IMR-90 (cell line): ENCODE data around the gene AP3S1.

Experiments used
- BHLHE40 ChIP-seq: fragments of 150-350 bp; IDR thresholded peaks from 2 replicates; pipeline ENCODE4 v1.6.1; 2016; ENCODE audit warnings: mild to moderate bottlenecking, low read depth, low read length
- CHD1 ChIP-seq: IDR thresholded peaks from 2 replicates; pipeline ENCODE4 v1.6.1; 2012; ENCODE audit warnings: low read depth, low read length, improper control_type of control experiment
- CTCF ChIP-seq: conservative IDR thresholded peaks from 2 replicates; pipeline ENCODE4 v1.5.1; 2012; ENCODE audit warnings: mild to moderate bottlenecking, low read depth, low read length, improper control_type of control experiment
- ELK1 ChIP-seq: fragments of 150-350 bp; IDR thresholded peaks from 2 replicates; pipeline ENCODE4 v1.6.1; 2016; ENCODE audit warnings: low read depth, mild to moderate bottlenecking, low read length, moderate library complexity, borderline replicate concordance
- MAFK ChIP-seq: IDR thresholded peaks from 2 replicates; pipeline ENCODE4 v1.6.1; 2012; ENCODE audit warnings: low read depth, low read length, improper control_type of control experiment
- MAZ ChIP-seq: IDR thresholded peaks from 2 replicates; pipeline ENCODE4 v1.6.1; 2012; ENCODE audit warnings: low read depth, mild to moderate bottlenecking, low read length, improper control_type of control experiment, moderate library complexity, borderline replicate concordance
- MXI1 ChIP-seq: IDR thresholded peaks from 2 replicates; pipeline ENCODE4 v1.6.1; 2012; ENCODE audit warnings: low read depth, mild to moderate bottlenecking, low read length, moderate library complexity, borderline replicate concordance
- POLR2A ChIP-seq: IDR thresholded peaks from 2 replicates; pipeline ENCODE4 v1.6.1; 2012; ENCODE audit warnings: mild to moderate bottlenecking, low read depth, low read length
- RAD21 ChIP-seq: IDR thresholded peaks from 2 replicates; pipeline ENCODE4 v1.6.1; 2012; ENCODE audit warnings: low read length, improper control_type of control experiment
- RCOR1 ChIP-seq: IDR thresholded peaks from 2 replicates; pipeline ENCODE4 v1.6.1; 2012; ENCODE audit warnings: mild to moderate bottlenecking, low read length, improper control_type of control experiment; ENCODE audit not compliant: insufficient replicate concordance
- RFX5 ChIP-seq: IDR thresholded peaks from 2 replicates; pipeline ENCODE4 v1.8.0; 2012; ENCODE audit warnings: low read depth, mild to moderate bottlenecking, low read length, moderate library complexity
- SMC3 ChIP-seq: fragments of 150-350 bp; IDR thresholded peaks from 2 replicates; pipeline ENCODE4 v1.6.1; 2016; ENCODE audit warnings: low read depth, mild to moderate bottlenecking, antibody characterized with exemption, low read length, moderate library complexity

GRCh38 chr5:115800108-115800507, 41.6 kb upstream of the AP3S1 start:
- TF ChIP-seq CTCF (no peak), MXI1 (no peak), POLR2A (no peak), RFX5 (no peak), ELK1 (no peak), RCOR1 (no peak), MAFK (no peak), CHD1 (no peak), SMC3 (no peak), RAD21 (no peak), MAZ (no peak), BHLHE40 (no peak)
